ELR (cell line): ENCODE results near the gene LYRM4.

Experiments used
- DNase-seq: peaks from one replicate; pipeline ENCODE4 v3.0.0-alpha.2; 2015; ENCODE audit warnings: low read depth

The LYRM4 gene

GRCh38 chr6:5246141-5247097, 14.3 kb downstream of the LYRM4 start:
- DNase-seq, result no peak

GRCh38 chr6:5243069-5243468, 17.7 kb downstream of the LYRM4 start:
- no peak for DNase-seq

GRCh38 chr6:5241252-5241651, 19.5 kb downstream of the LYRM4 start:
- no peak for DNase-seq

GRCh38 chr6:5238336-5238735, 22.4 kb downstream of the LYRM4 start:
- no peak for DNase-seq

GRCh38 chr6:5237805-5238204, 22.9 kb downstream of the LYRM4 start:
- no peak for DNase-seq

GRCh38 chr6:5235830-5236229, 24.9 kb downstream of the LYRM4 start:
- no peak for DNase-seq

- DNase-seq, result no peak
Observed at GRCh38 chr6:5234874-5235273, 25.9 kb downstream of the LYRM4 start.

- peak; percentile 14 for DNase-seq
Observed at GRCh38 chr6:5231289-5231688, 29.5 kb downstream of the LYRM4 start.

GRCh38 chr6:5230081-5230480, 30.7 kb downstream of the LYRM4 start:
- DNase-seq, result no peak

GRCh38 chr6:5229356-5229755, 31.4 kb downstream of the LYRM4 start:
- no peak for DNase-seq

GRCh38 chr6:5223309-5223708, 37.4 kb downstream of the LYRM4 start:
- DNase-seq, result no peak

GRCh38 chr6:5220443-5220842, 40.3 kb downstream of the LYRM4 start:
- DNase-seq, result no peak

- DNase-seq, result no peak
Observed at GRCh38 chr6:5219011-5219691, 41.6 kb downstream of the LYRM4 start.

GRCh38 chr6:5217356-5217755, 43.4 kb downstream of the LYRM4 start:
- DNase-seq, result no peak

GRCh38 chr6:5215799-5216198, 45.0 kb downstream of the LYRM4 start:
- DNase-seq, result no peak

GRCh38 chr6:5215159-5215558, 45.6 kb downstream of the LYRM4 start:
- no peak for DNase-seq

GRCh38 chr6:5214570-5215052, 46.1 kb downstream of the LYRM4 start:
- DNase-seq, result peak; percentile 50

GRCh38 chr6:5213836-5214235, 46.9 kb downstream of the LYRM4 start:
- DNase-seq, result peak; percentile 81

- no peak for DNase-seq
Observed at GRCh38 chr6:5211492-5211891, 49.3 kb downstream of the LYRM4 start.

- DNase-seq, result no peak
Observed at GRCh38 chr6:5208471-5208971, 52.2 kb downstream of the LYRM4 start.

- no peak for DNase-seq
Observed at GRCh38 chr6:5208057-5208456, 52.7 kb downstream of the LYRM4 start.

- DNase-seq, result no peak
Observed at GRCh38 chr6:5206920-5207561, 53.7 kb downstream of the LYRM4 start.
